HCT116 (cell line): ENCODE measurements around the gene EYA4. TPM values are rescaled to one million over a fixed set of nuclear protein-coding genes. Genes with fewer than 3 reads are reported as not detected.

Source experiments
- ATAC-seq: fragments of 200-7000 bp; cut with Tn5 transposase; 2 replicates; pipeline ENCODE4 v1.9.1; 2020; ENCODE audit warnings: mild to moderate bottlenecking, moderate library complexity
- BruUV-seq: library from RNA; stranded (reverse); fragments of 400-500 nt; replicated peaks from 2 replicates; lab custom pipeline; 2021; lab: Mats Ljungman, UMichigan
- CTCF ChIA-PET: fragments of 300-600 bp; sonication (Branson Sonifier 250); formaldehyde crosslinking; loops from one replicate; lab custom pipeline; 2021; ENCODE audit warnings: antibody characterized with exemption; lab: Charles Lee
- POLR2A ChIA-PET: fragments of 300-600, 350-600 bp; sonication (Branson Sonifier 250); formaldehyde crosslinking; loops from one replicate; lab custom pipeline; 2021; ENCODE audit warnings: antibody characterized with exemption; lab: Charles Lee
- RAD21 ChIA-PET, 2 experiments: fragments of 300-600 bp; sonication (Branson Sonifier 250); formaldehyde crosslinking; loops; one replicate each; lab custom pipeline; 2023; ENCODE audit warnings: low total read pairs in 2 of 2; ENCODE audit not compliant: uncharacterized antibody in 2 of 2, unreplicated experiment in 2 of 2, low non-redundant PET in 1 of 2; lab: Charles Lee
- DNase-seq: peaks from one replicate; pipeline ENCODE4 v3.0.0-alpha.2; 2010; ENCODE audit warnings: low read depth, low spot score
- H2AFZ ChIP-seq: fragments of 200-600 bp; shearing (Covaris generic), sonication (generic); 2 replicates; pipeline ENCODE4 v1.6.1; 2017; ENCODE audit warnings: low read depth, mixed run types, mixed read lengths, antibody characterized with exemption, low read length; ENCODE audit not compliant: poor library complexity, severe bottlenecking
- H3K27ac ChIP-seq: 2 replicates; pipeline ENCODE4 v1.5.1; 2012; ENCODE audit warnings: low read depth, low read length
- H3K27me3 ChIP-seq: fragments of 200-600 bp; sonication (generic); 2 replicates; pipeline ENCODE4 v1.6.1; 2016; ENCODE audit warnings: mixed run types, low read length, mixed read lengths; ENCODE audit not compliant: insufficient read depth
- H3K36me3 ChIP-seq, 2 experiments: fragments of 200-500 bp in 1 of 2; fragments of 200-600 bp in 1 of 2; sonication (Bioruptor generic) in 1 of 2; sonication (generic) in 1 of 2; 2 replicates each; pipeline versions ENCODE4 v1.5.1 to v1.6.1; 2014 to 2016; ENCODE audit warnings: low read length in 2 of 2, inconsistent platforms in 1 of 2, mixed read lengths in 1 of 2, mixed run types in 1 of 2; ENCODE audit not compliant: insufficient read depth in 2 of 2, control insufficient read depth in 1 of 2
- H3K4me1 ChIP-seq, 2 experiments: fragments of 200-600 bp in 1 of 2; sonication (generic) in 1 of 2; 2 replicates each; pipeline versions ENCODE4 v1.5.1 to v1.6.1; 2012 to 2017; ENCODE audit warnings: low read length in 2 of 2, inconsistent platforms in 1 of 2, mild to moderate bottlenecking in 1 of 2, mixed read lengths in 1 of 2, mixed run types in 1 of 2, moderate library complexity in 1 of 2; ENCODE audit not compliant: insufficient read depth in 2 of 2, control insufficient read depth in 1 of 2
- H3K4me2 ChIP-seq: fragments of 200-600 bp; sonication (generic); 2 replicates; pipeline ENCODE4 v1.6.1; 2017; ENCODE audit warnings: mixed run types, low read length, mixed read lengths
- H3K4me3 ChIP-seq, 2 experiments: fragments of 200-600 bp in 1 of 2; sonication (generic) in 1 of 2; replicated peaks in 1 of 2; 2 replicates each; pipeline ENCODE4 v1.5.1; 2011 to 2016; ENCODE audit warnings: low read length in 2 of 2, control low read depth in 1 of 2, low read depth in 1 of 2, mild to moderate bottlenecking in 1 of 2, mixed read lengths in 1 of 2, mixed run types in 1 of 2
- H3K79me2 ChIP-seq: fragments of 200-600 bp; sonication (generic); 2 replicates; pipeline ENCODE4 v1.6.1; 2017; ENCODE audit warnings: mild to moderate bottlenecking, mixed run types, low read length, moderate library complexity, mixed read lengths; ENCODE audit not compliant: insufficient read depth
- H3K9ac ChIP-seq: fragments of 200-600 bp; sonication (generic); 2 replicates; pipeline ENCODE4 v1.6.1; 2016; ENCODE audit warnings: low read length, mixed read lengths
- H3K9me2 ChIP-seq: fragments of 200-600 bp; sonication (generic), shearing (Covaris generic); 2 replicates; pipeline ENCODE4 v1.6.1; 2017; ENCODE audit warnings: mixed run types, mild to moderate bottlenecking, moderate library complexity; ENCODE audit not compliant: insufficient read depth
- H3K9me3 ChIP-seq, 2 experiments: fragments of 200-500 bp in 1 of 2; fragments of 200-600 bp in 1 of 2; sonication (Bioruptor generic) in 1 of 2; sonication (generic) in 1 of 2; 2 replicates each; pipeline ENCODE4 v1.6.1; 2014 to 2017; ENCODE audit warnings: low read length in 2 of 2, mixed read lengths in 2 of 2, inconsistent platforms in 1 of 2, low read depth in 1 of 2, mild to moderate bottlenecking in 1 of 2, mixed run types in 1 of 2, moderate library complexity in 1 of 2; ENCODE audit not compliant: control insufficient read depth in 1 of 2, insufficient read depth in 1 of 2
- H4K20me1 ChIP-seq: fragments of 200-600 bp; sonication (generic), shearing (Covaris generic); 2 replicates; pipeline ENCODE4 v1.6.1; 2017; ENCODE audit warnings: mixed run types, mild to moderate bottlenecking, moderate library complexity; ENCODE audit not compliant: insufficient read depth
- ATF3 ChIP-seq: IDR thresholded peaks from 2 replicates; pipeline ENCODE4 v1.6.1; 2012
- EZH2 ChIP-seq: fragments of 200-600 bp; sonication (generic); IDR thresholded peaks from 2 replicates; pipeline ENCODE4 v1.6.1; 2017; ENCODE audit warnings: antibody characterized with exemption, mixed run types
- MAX ChIP-seq: IDR thresholded peaks from 2 replicates; pipeline ENCODE4 v1.6.1; 2012
- POLR2A ChIP-seq: IDR thresholded peaks from 2 replicates; pipeline ENCODE4 v1.7.0; 2011; ENCODE audit warnings: borderline replicate concordance; ENCODE audit not compliant: insufficient read depth, insufficient read length; ENCODE audit errors: extremely low read depth
- POLR2AphosphoS5 ChIP-seq: IDR thresholded peaks from 2 replicates; pipeline ENCODE4 v1.6.1; 2011; ENCODE audit warnings: mild to moderate bottlenecking, low read depth, low read length, moderate library complexity
- SIN3A ChIP-seq: IDR thresholded peaks from 2 replicates; pipeline ENCODE4 v1.6.1; 2012; ENCODE audit warnings: low read depth
- SP1 ChIP-seq: IDR thresholded peaks from 2 replicates; pipeline ENCODE4 v1.6.1; 2012; ENCODE audit warnings: low read depth
- YY1 ChIP-seq: IDR thresholded peaks from 2 replicates; pipeline ENCODE4 v1.6.1; 2011; ENCODE audit warnings: low read length, low read depth, moderate library complexity, mild to moderate bottlenecking; ENCODE audit not compliant: insufficient replicate concordance; ENCODE audit errors: extremely low read depth
- ZBTB33 ChIP-seq: IDR thresholded peaks from 2 replicates; pipeline ENCODE4 v1.6.1; 2011; ENCODE audit warnings: mild to moderate bottlenecking, low read length, moderate library complexity; ENCODE audit not compliant: insufficient replicate concordance; ENCODE audit errors: extremely low read depth
- intact Hi-C: fragments of 100-400 bp; cut with micrococcal nuclease; formaldehyde crosslinking; loops from 2 replicates; pipeline ENCODE4 v1.10.0; 2022
- total RNA-seq: library from RNA; stranded (reverse); gene quantifications from one replicate; pipeline ENCODE4 v1.2.1, GENCODE V29; 2021; ENCODE audit not compliant: unreplicated experiment
- TF ChIP-seq, protein P1 (sequence below), 3 experiments: fragments of 200-600 bp in 1 of 3; sonication (generic) in 1 of 3; IDR thresholded peaks in 2 of 3; conservative IDR thresholded peaks in 1 of 3; 2 replicates each; pipeline ENCODE4 v1.5.1; 2012 to 2017; ENCODE audit warnings: low read depth in 2 of 3, low read length in 2 of 3, antibody characterized with exemption in 1 of 3, borderline replicate concordance in 1 of 3, control low read depth in 1 of 3, mild to moderate bottlenecking in 1 of 3, mixed read lengths in 1 of 3, mixed run types in 1 of 3, moderate library complexity in 1 of 3; ENCODE audit not compliant: insufficient read depth in 1 of 3

The EYA4 gene
- total RNA-seq, 1 experiment from 2014 or later: not detected

DNA sequence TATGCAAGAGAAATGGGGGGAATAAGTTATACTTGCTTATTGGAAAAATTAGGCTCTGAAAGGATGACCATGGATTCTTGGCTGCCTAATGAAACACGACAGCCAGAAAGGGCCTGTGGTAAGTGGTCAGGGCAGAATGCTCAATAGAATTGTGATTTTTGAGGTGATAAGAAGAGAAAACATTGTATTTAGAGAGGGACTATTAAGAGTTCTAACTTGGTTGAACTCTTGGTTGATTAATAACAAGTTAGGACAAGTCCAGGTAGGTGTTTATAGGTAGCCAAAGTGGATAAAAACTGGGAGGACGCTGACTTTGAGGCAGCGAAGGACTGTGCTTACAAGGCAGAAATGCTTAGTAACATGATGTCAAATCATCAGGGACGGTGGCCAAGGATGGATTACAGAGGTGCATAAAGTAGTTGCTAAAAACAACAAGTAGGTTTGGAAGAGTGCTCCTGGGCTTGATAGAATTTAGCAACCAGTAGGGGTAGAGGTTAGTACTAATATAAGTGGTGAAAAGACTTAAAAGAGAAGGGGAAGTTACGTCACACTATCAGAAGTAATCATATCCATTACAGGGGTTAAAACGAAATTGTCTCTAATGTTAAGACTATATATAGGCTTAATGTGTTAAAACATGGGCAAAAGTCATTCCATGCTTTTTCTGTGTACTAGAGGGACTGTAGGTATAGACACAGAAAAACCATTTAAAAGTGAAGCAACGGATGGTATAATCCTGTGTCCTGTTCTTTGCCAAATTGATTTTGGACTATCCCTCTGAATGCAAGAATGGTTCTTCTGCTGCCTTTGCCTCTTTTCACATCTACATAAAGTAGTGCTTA is 98.6 kb downstream of the EYA4 start:
- no peak overlapping the region for H3K27ac ChIP-seq
- no peaks in the 10 kb centered on the region for H3K4me1 ChIP-seq
- BruUV-seq: no TSS peak
- H3K4me2 ChIP-seq: no peak overlapping the region
- no peaks in the 10 kb centered on the region; the same call in 1 of the 2 replicates for H3K27me3 ChIP-seq
- no peaks in the 10 kb centered on the region for H4K20me1 ChIP-seq
- H3K36me3 ChIP-seq: no peaks in the 10 kb centered on the region
- TF ChIP-seq SIN3A (no peak), POLR2A (no peak), ATF3 (no peak), EZH2 (no peak), YY1 (no peak), SP1 (no peak), ZBTB33 (no peak), POLR2AphosphoS5 (no peak), MAX (no peak)
- TF ChIP-seq, protein P1, sequence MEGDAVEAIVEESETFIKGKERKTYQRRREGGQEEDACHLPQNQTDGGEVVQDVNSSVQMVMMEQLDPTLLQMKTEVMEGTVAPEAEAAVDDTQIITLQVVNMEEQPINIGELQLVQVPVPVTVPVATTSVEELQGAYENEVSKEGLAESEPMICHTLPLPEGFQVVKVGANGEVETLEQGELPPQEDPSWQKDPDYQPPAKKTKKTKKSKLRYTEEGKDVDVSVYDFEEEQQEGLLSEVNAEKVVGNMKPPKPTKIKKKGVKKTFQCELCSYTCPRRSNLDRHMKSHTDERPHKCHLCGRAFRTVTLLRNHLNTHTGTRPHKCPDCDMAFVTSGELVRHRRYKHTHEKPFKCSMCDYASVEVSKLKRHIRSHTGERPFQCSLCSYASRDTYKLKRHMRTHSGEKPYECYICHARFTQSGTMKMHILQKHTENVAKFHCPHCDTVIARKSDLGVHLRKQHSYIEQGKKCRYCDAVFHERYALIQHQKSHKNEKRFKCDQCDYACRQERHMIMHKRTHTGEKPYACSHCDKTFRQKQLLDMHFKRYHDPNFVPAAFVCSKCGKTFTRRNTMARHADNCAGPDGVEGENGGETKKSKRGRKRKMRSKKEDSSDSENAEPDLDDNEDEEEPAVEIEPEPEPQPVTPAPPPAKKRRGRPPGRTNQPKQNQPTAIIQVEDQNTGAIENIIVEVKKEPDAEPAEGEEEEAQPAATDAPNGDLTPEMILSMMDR (IDR thresholded peaks at IDR 0.05 in 2 of 3, conservative IDR thresholded peaks at IDR 0.05 in 1 of 3; ENCODE audit: borderline replicate concordance in 1 of 3, insufficient read depth in 1 of 3, low read depth in 2 of 3, low read length in 2 of 3): no peak
- CTCF ChIA-PET: no interaction called here
- H3K79me2 ChIP-seq: no peaks in the 10 kb centered on the region
- no peak overlapping the region for H2AFZ ChIP-seq
- H3K4me3 ChIP-seq: no peak overlapping the region
- POLR2A ChIA-PET: no interaction called here
- DNase-seq: no peak
- H3K9me3 ChIP-seq: no peaks in the 10 kb centered on the region
- H3K9me2 ChIP-seq: no peaks in the 10 kb centered on the region
- RAD21 ChIA-PET: no interaction called here
- no peak for ATAC-seq
- H3K9ac ChIP-seq: no peak overlapping the region
- intact Hi-C loops: no loop called here
